ENCODE measurements around the gene PLAAT1. TPM values are rescaled to one million over a fixed set of nuclear protein-coding genes. Genes with fewer than 3 reads are reported as not detected.

PLAAT1 gene
- total RNA-seq, 1 donor from 2014 or later, result not detected

- Histone ChIP-seq H3K36me3 (no peaks in the 10 kb centered on the region), H3K27me3 (ENCODE audit: low read depth) (no peaks in the 10 kb centered on the region), H3K9me3 (no peaks in the 10 kb centered on the region), H3K4me3 (no peak overlapping the region), H3K27ac (no peak overlapping the region), H3K4me1 (no peaks in the 10 kb centered on the region)
- DNase-seq (no peak), ATAC-seq (no peak)
- intact Hi-C loops (cut with DNase I), result no loop called here
- TF ChIP-seq CTCF (IDR thresholded peaks at IDR 0.05), result no peak
Observed at GRCh38 chr3:193228206-193228605, 12.8 kb upstream of the PLAAT1 start.

GRCh38 chr3:193229851-193230420 is 11.1 kb upstream of the PLAAT1 start:
- intact Hi-C loops (cut with DNase I), result no loop called here
- DNase-seq, result no peak
- Histone ChIP-seq H3K4me3 (no peak overlapping the region), H3K9me3 (no peaks in the 10 kb centered on the region), H3K4me1 (no peaks in the 10 kb centered on the region), H3K36me3 (no peaks in the 10 kb centered on the region), H3K27ac (no peak overlapping the region), H3K27me3 (ENCODE audit: low read depth) (no peaks in the 10 kb centered on the region)
- TF ChIP-seq CTCF (IDR thresholded peaks at IDR 0.05), result no peak
- no peak for ATAC-seq

GRCh38 chr3:193230610-193231009 is 10.4 kb upstream of the PLAAT1 start:
- ATAC-seq (no peak), DNase-seq (no peak)
- Histone ChIP-seq H3K9me3 (no peaks in the 10 kb centered on the region), H3K27me3 (ENCODE audit: low read depth) (no peaks in the 10 kb centered on the region), H3K27ac (no peak overlapping the region), H3K36me3 (no peaks in the 10 kb centered on the region), H3K4me1 (no peaks in the 10 kb centered on the region), H3K4me3 (no peak overlapping the region)
- intact Hi-C loops (cut with DNase I), result no loop called here
- no peak for TF ChIP-seq CTCF (IDR thresholded peaks at IDR 0.05)

GRCh38 chr3:193231201-193231600 is 9.8 kb upstream of the PLAAT1 start:
- Histone ChIP-seq H3K27me3 (ENCODE audit: low read depth) (no peaks in the 10 kb centered on the region), H3K4me3 (no peak overlapping the region), H3K27ac (no peak overlapping the region), H3K36me3 (no peaks in the 10 kb centered on the region), H3K4me1 (no peaks in the 10 kb centered on the region), H3K9me3 (no peaks in the 10 kb centered on the region)
- ATAC-seq (no peak), DNase-seq (no peak)
- intact Hi-C loops (cut with DNase I), result no loop called here
- no peak for TF ChIP-seq CTCF (IDR thresholded peaks at IDR 0.05)

- H3K9me3 ChIP-seq, result no peaks in the 10 kb centered on the region
- intact Hi-C loops (cut with DNase I), result no loop called here
- H3K36me3 ChIP-seq, result no peaks in the 10 kb centered on the region
- no peaks in the 10 kb centered on the region for H3K4me1 ChIP-seq
- TF ChIP-seq CTCF (IDR thresholded peaks at IDR 0.05), result no peak
- no peak for DNase-seq
- H3K27ac ChIP-seq, result no peak overlapping the region
- peaks cover 7% of the 10 kb centered on the region for H3K27me3 ChIP-seq (ENCODE audit: low read depth)
- no peak for ATAC-seq
- H3K4me3 ChIP-seq, result no peak overlapping the region
Observed at GRCh38 chr3:193236599-193236998, 4.4 kb upstream of the PLAAT1 start.

- DNase-seq (no peak), ATAC-seq (no peak)
- H3K4me3 ChIP-seq, result no peak overlapping the region
- H3K27ac ChIP-seq, result no peak overlapping the region
- no peak for TF ChIP-seq CTCF (IDR thresholded peaks at IDR 0.05)
- peaks cover 7% of the 10 kb centered on the region for H3K27me3 ChIP-seq (ENCODE audit: low read depth)
- no peaks in the 10 kb centered on the region for H3K9me3 ChIP-seq
- H3K4me1 ChIP-seq, result no peaks in the 10 kb centered on the region
- H3K36me3 ChIP-seq, result no peaks in the 10 kb centered on the region
- intact Hi-C loops (cut with DNase I), result no loop called here
Observed at GRCh38 chr3:193237030-193237429, 4.0 kb upstream of the PLAAT1 start.

Measured in lower lobe of right lung (tissue), 2 donors.